K562 (cell line): ENCODE data around the gene IRS2. TPM values are rescaled to one million over a fixed set of nuclear protein-coding genes. Genes with fewer than 3 reads are reported as not detected.

Experiments used
- ATAC-seq: fragments of 200-7000 bp; cut with Tn5 transposase; 3 replicates; pipeline ENCODE4 v1.9.1; 2020; ENCODE audit warnings: moderate library complexity
- BruUV-seq: library from RNA; stranded (reverse); fragments of 400-500 nt; replicated peaks from 2 replicates; lab custom pipeline; 2021; lab: Mats Ljungman, UMichigan
- CTCF ChIA-PET: fragments of 300-600 bp; formaldehyde crosslinking; extraction: SDS; loops from one replicate; lab custom pipeline; 2021; ENCODE audit warnings: low intra/inter-chr PET ratio; lab: Yijun Ruan, JAX
- POLR2A ChIA-PET: fragments of 300-600, 350-650 bp; sonication (Branson Sonifier 250); formaldehyde crosslinking; extraction: SDS; loops from one replicate; lab custom pipeline; 2021; ENCODE audit warnings: antibody characterized with exemption, inconsistent platforms; lab: Yijun Ruan, JAX
- DNase-seq, 4 experiments: peaks; one replicate each; pipeline versions ENCODE4 v3.0.0 to v3.0.0-alpha.2; 2011 to 2018; ENCODE audit warnings: low spot score in 3 of 4, mixed read lengths in 3 of 4; ENCODE audit errors: extremely low read depth in 1 of 4
- FAIRE-seq: peaks from 2 replicates; lab custom pipeline; 2011; peaks lifted over from hg19 to GRCh38; lab: Jason Lieb, UNC
- H2AFZ ChIP-seq: 2 replicates; pipeline ENCODE4 v1.6.0; 2011; ENCODE audit warnings: low read depth, low read length, control low read depth, inconsistent platforms
- H3K27ac ChIP-seq: fragments of 200-600 bp; 3 replicates; pipeline ENCODE4 v1.8.0; 2011; ENCODE audit warnings: low read depth, mild to moderate bottlenecking, control low read depth, inconsistent platforms, low read length, moderate library complexity, mixed read lengths; ENCODE audit errors: extremely low read depth
- H3K27me3 ChIP-seq, 2 experiments: fragments of 300-600 bp in 1 of 2; 2 replicates in 1 of 2; 3 replicates in 1 of 2; pipeline versions ENCODE4 v1.6.0 to v1.8.0; 2011; ENCODE audit warnings: inconsistent platforms in 2 of 2, low read length in 2 of 2, mild to moderate bottlenecking in 1 of 2, mixed read lengths in 1 of 2, moderate library complexity in 1 of 2; ENCODE audit not compliant: control insufficient read depth in 2 of 2, insufficient read depth in 2 of 2
- H3K36me3 ChIP-seq: fragments of 300-600 bp; 3 replicates; pipeline ENCODE4 v1.8.0; 2011; ENCODE audit warnings: mild to moderate bottlenecking, low read length, inconsistent platforms; ENCODE audit not compliant: control insufficient read depth, insufficient read depth
- H3K4me1 ChIP-seq, 2 experiments: fragments of 200-600 bp in 1 of 2; replicated peaks in 1 of 2; 2 replicates in 1 of 2; 3 replicates in 1 of 2; pipeline versions ENCODE4 v1.5.1 to v1.8.0; 2011; ENCODE audit warnings: inconsistent platforms in 2 of 2, low read length in 2 of 2, mild to moderate bottlenecking in 1 of 2, mixed read lengths in 1 of 2, moderate library complexity in 1 of 2; ENCODE audit not compliant: control insufficient read depth in 2 of 2, insufficient read depth in 2 of 2
- H3K4me2 ChIP-seq: 2 replicates; pipeline ENCODE4 v1.6.1; 2011; ENCODE audit warnings: low read length, control low read depth, inconsistent platforms, mixed read lengths; ENCODE audit not compliant: insufficient read depth
- H3K4me3 ChIP-seq: fragments of 200-600 bp; sonication (generic), shearing (Covaris generic); 2 replicates; pipeline ENCODE4 v1.5.1; 2016; ENCODE audit warnings: control low read depth, inconsistent platforms
- H3K79me2 ChIP-seq: fragments of 200-600 bp; 3 replicates; pipeline ENCODE4 v1.8.0; 2011; ENCODE audit warnings: low read length, inconsistent platforms; ENCODE audit not compliant: control insufficient read depth, insufficient read depth
- H3K9ac ChIP-seq, 2 experiments: 2 replicates each; pipeline versions ENCODE4 v1.6.0 to v1.6.1; 2011; ENCODE audit warnings: low read depth in 2 of 2, low read length in 2 of 2, control low read depth in 1 of 2, inconsistent platforms in 1 of 2, mild to moderate bottlenecking in 1 of 2, mixed read lengths in 1 of 2; ENCODE audit not compliant: insufficient read depth in 1 of 2
- H3K9me1 ChIP-seq: one replicate; pipeline ENCODE4 v1.6.0; 2011; ENCODE audit warnings: inconsistent platforms, mild to moderate bottlenecking, low read length, moderate library complexity; ENCODE audit not compliant: control insufficient read depth, insufficient read depth
- H3K9me3 ChIP-seq: replicated peaks from 2 replicates; pipeline ENCODE4 v1.5.1; 2011; ENCODE audit warnings: low read depth, low read length, inconsistent platforms; ENCODE audit not compliant: control insufficient read depth, insufficient read depth
- H4K20me1 ChIP-seq: replicated peaks from 2 replicates; pipeline ENCODE4 v1.6.1; 2011; ENCODE audit warnings: low read length, inconsistent platforms, mixed read lengths; ENCODE audit not compliant: control insufficient read depth, insufficient read depth
- CHD2 ChIP-seq: IDR thresholded peaks from 2 replicates; pipeline ENCODE4 v1.6.1; 2011; ENCODE audit warnings: low read depth, low read length
- GABPB1 ChIP-seq: sonication (generic); formaldehyde crosslinking; IDR thresholded peaks from 2 replicates; pipeline ENCODE4 v1.8.0; 2022; ENCODE audit warnings: mild to moderate bottlenecking, missing genetic modification reagents
- MYBL2 ChIP-seq, 2 experiments: fragments of 450-650 bp in 1 of 2; sonication (generic) in 1 of 2; formaldehyde crosslinking in 1 of 2; IDR thresholded peaks; 2 replicates each; pipeline versions ENCODE4 v1.6.1 to v1.8.1; 2017 to 2022; ENCODE audit warnings: borderline replicate concordance in 1 of 2, inconsistent platforms in 1 of 2, low read depth in 1 of 2, mild to moderate bottlenecking in 1 of 2, missing genetic modification reagents in 1 of 2, moderate library complexity in 1 of 2
- POLR2AphosphoS2 ChIP-seq: IDR thresholded peaks from 2 replicates; pipeline ENCODE4 v1.6.1; 2012; ENCODE audit warnings: low read length, improper control_type of control experiment
- RAD51 ChIP-seq: fragments of 450-650 bp; IDR thresholded peaks from 2 replicates; pipeline ENCODE4 v1.7.1; 2016; ENCODE audit warnings: low read depth, mild to moderate bottlenecking, borderline replicate concordance
- TOE1 ChIP-seq, 2 experiments: fragments of 450-650 bp in 1 of 2; sonication (generic) in 1 of 2; formaldehyde crosslinking in 1 of 2; IDR thresholded peaks; 2 replicates each; pipeline versions ENCODE4 v1.7.1 to v1.8.0; 2016 to 2022; ENCODE audit warnings: borderline replicate concordance in 2 of 2, mild to moderate bottlenecking in 2 of 2, antibody characterized with exemption in 1 of 2, inconsistent platforms in 1 of 2, low read depth in 1 of 2, missing genetic modification reagents in 1 of 2, moderate library complexity in 1 of 2
- XRCC3 ChIP-seq: fragments of 450-650 bp; IDR thresholded peaks from 2 replicates; pipeline ENCODE4 v1.6.1; 2017; ENCODE audit warnings: mild to moderate bottlenecking, moderate library complexity
- ZNF140 ChIP-seq: fragments of 250-450 bp; sonication (Bioruptor Pico); IDR thresholded peaks from 2 replicates; pipeline ENCODE4 v1.8.0; 2021; ENCODE audit warnings: moderate library complexity, mild to moderate bottlenecking, inconsistent platforms
- ZNF239 ChIP-seq: fragments of 250-450 bp; sonication (Bioruptor Pico); IDR thresholded peaks from 2 replicates; pipeline ENCODE4 v1.4.0; 2020; ENCODE audit warnings: mild to moderate bottlenecking
- ZNF551 ChIP-seq: fragments of 250-450 bp; sonication (Bioruptor Pico); IDR thresholded peaks from 2 replicates; pipeline ENCODE4 v1.5.0; 2021; ENCODE audit warnings: mild to moderate bottlenecking, moderate library complexity
- WGBS: fragments of 100-300 bp; shearing (Covaris generic); methylation state at CpG from one replicate; pipeline ENCODE4 v1.1.6; 2016; ENCODE audit warnings: low coverage, mixed read lengths; ENCODE audit not compliant: insufficient coverage; ENCODE audit errors: missing lambda C conversion rate; 5-methylcytosine and 5-hydroxymethylcytosine counted together
- in situ Hi-C: fragments of 300-500 bp; cut with MboI; formaldehyde crosslinking; loops from 4 replicates; pipeline ENCODE4 v1.15.0; 2018; ENCODE audit warnings: inconsistent platforms, mixed read lengths
- intact Hi-C: fragments of 100-400 bp; cut with micrococcal nuclease; formaldehyde crosslinking; loops from 2 replicates; pipeline ENCODE4 v1.14.2; 2022
- polyA plus RNA-seq, 8 experiments: library from polyadenylated mRNA; depleted of rRNA in 4 of 8; stranded (reverse) in 5 of 8; unstranded in 3 of 8; fragments of >200 nt; fragmentation: Nextera tagmentation in 2 of 8; fragmentation: Illumina TruSeq in 1 of 8; extraction: Ambion mirVana in 2 of 8; extraction: Trizol in 1 of 8; gene quantifications; 2 replicates each; pipeline versions ENCODE4 v1.2.1 to v1.2.3, GENCODE V29; 2011 to 2014; ENCODE audit warnings: inconsistent platforms in 1 of 8, missing spikeins in 1 of 8
- total RNA-seq, 7 experiments: library from RNA; depleted of rRNA in 6 of 7; stranded (reverse); fragments of >200 nt in 6 of 7; fragmentation: Illumina TruSeq in 2 of 7; extraction: Trizol in 2 of 7; gene quantifications; 2 replicates each; pipeline versions ENCODE4 v1.2.1 to v1.2.3, GENCODE V29; 2011 to 2021; ENCODE audit warnings: low replicate concordance in 1 of 7
- TF ChIP-seq, protein P1 (sequence below): fragments of 450-650 bp; IDR thresholded peaks from 2 replicates; pipeline ENCODE4 v1.6.1; 2016
- TF ChIP-seq, protein P2 (sequence below): fragments of 450-650 bp; formaldehyde crosslinking; IDR thresholded peaks from 2 replicates; pipeline ENCODE4 v1.4.0; 2020; ENCODE audit warnings: mild to moderate bottlenecking, mixed read lengths
- TF ChIP-seq, protein P3 (sequence below): fragments of 450-650 bp; IDR thresholded peaks from 2 replicates; pipeline ENCODE4 v1.6.1; 2014; ENCODE audit warnings: low read depth, mild to moderate bottlenecking, moderate library complexity, borderline replicate concordance
- TF ChIP-seq, protein P4 (sequence below): sonication (generic); formaldehyde crosslinking; IDR thresholded peaks from 2 replicates; pipeline ENCODE4 v1.5.0; 2020; ENCODE audit warnings: missing genetic modification reagents
- TF ChIP-seq, protein P5 (sequence below): fragments of 250-450 bp; sonication (Bioruptor Pico); IDR thresholded peaks from 2 replicates; pipeline ENCODE4 v1.8.0; 2022; ENCODE audit warnings: moderate library complexity, mild to moderate bottlenecking, inconsistent platforms

The IRS2 gene
- total and polyA plus RNA-seq, 9 of the 15 experiments (the other 6 are each of a cell fraction or from before 2014, with no cell fraction given), result 0.36 to 4.6 (median 0.63) TPM

DNA sequence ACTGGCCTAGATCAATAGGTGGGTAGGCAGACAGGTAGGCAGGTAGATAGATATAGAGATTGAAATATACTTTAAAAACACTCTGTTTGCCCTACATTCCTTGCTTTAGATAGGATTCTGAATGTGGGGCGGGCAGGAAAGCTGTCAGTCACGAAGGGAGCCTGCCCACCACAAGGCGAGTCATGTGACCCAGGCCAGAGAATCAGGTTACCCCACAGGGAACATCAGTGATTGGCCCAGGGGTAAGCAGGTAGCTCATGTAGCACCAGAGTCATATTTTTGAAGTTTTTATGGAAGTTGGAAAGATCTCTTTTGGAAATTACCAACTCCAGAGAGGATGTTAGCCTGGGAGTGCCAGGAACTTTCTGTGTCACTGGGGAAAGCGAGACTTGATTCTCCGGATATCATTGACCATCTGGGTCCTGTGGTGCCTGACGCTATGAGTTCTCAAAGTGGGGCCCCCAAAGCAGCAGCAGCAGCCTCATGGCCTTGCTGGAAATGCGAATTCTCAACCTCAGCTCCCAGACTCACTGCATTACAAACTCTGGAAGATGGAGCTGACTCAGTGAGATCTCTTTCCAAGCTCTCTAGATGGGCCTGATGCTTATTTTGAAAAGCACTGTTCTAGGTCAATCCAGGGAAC is 60.3 kb downstream of the IRS2 start:
- FAIRE-seq, result no peak
- CTCF ChIA-PET, result no interaction called here
- TF ChIP-seq, protein P1, sequence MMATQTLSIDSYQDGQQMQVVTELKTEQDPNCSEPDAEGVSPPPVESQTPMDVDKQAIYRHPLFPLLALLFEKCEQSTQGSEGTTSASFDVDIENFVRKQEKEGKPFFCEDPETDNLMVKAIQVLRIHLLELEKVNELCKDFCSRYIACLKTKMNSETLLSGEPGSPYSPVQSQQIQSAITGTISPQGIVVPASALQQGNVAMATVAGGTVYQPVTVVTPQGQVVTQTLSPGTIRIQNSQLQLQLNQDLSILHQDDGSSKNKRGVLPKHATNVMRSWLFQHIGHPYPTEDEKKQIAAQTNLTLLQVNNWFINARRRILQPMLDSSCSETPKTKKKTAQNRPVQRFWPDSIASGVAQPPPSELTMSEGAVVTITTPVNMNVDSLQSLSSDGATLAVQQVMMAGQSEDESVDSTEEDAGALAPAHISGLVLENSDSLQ, result peak; percentile 88
- TF ChIP-seq, protein P2, sequence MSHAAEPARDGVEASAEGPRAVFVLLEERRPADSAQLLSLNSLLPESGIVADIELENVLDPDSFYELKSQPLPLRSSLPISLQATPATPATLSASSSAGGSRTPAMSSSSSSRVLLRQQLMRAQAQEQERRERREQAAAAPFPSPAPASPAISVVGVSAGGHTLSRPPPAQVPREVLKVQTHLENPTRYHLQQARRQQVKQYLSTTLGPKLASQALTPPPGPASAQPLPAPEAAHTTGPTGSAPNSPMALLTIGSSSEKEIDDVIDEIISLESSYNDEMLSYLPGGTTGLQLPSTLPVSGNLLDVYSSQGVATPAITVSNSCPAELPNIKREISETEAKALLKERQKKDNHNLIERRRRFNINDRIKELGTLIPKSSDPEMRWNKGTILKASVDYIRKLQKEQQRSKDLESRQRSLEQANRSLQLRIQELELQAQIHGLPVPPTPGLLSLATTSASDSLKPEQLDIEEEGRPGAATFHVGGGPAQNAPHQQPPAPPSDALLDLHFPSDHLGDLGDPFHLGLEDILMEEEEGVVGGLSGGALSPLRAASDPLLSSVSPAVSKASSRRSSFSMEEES (CRISPR knock-in tag), result peak; percentile 62
- TF ChIP-seq ZNF551 (CRISPR knock-in tag) (no peak), TOE1 (IDR thresholded peaks at IDR 0.05; ENCODE audit: borderline replicate concordance) (peak; percentile 35; the same call in 1 of the 2 replicates), TOE1 (CRISPR knock-in tag; IDR thresholded peaks at IDR 0.05; ENCODE audit: borderline replicate concordance, low read depth) (no peak), ZNF239 (CRISPR knock-in tag) (no peak), ZNF140 (no peak), CHD2 (no peak), MYBL2 (IDR thresholded peaks at IDR 0.05; ENCODE audit: low read depth) (no peak), MYBL2 (CRISPR knock-in tag; IDR thresholded peaks at IDR 0.05; ENCODE audit: borderline replicate concordance) (no peak), RAD51 (peak; percentile 61; the same call in 1 of the 2 replicates), GABPB1 (no peak), XRCC3 (no peak), POLR2AphosphoS2 (no peak)
- TF ChIP-seq, protein P3, sequence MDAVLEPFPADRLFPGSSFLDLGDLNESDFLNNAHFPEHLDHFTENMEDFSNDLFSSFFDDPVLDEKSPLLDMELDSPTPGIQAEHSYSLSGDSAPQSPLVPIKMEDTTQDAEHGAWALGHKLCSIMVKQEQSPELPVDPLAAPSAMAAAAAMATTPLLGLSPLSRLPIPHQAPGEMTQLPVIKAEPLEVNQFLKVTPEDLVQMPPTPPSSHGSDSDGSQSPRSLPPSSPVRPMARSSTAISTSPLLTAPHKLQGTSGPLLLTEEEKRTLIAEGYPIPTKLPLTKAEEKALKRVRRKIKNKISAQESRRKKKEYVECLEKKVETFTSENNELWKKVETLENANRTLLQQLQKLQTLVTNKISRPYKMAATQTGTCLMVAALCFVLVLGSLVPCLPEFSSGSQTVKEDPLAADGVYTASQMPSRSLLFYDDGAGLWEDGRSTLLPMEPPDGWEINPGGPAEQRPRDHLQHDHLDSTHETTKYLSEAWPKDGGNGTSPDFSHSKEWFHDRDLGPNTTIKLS, result no peak
- TF ChIP-seq, protein P4, sequence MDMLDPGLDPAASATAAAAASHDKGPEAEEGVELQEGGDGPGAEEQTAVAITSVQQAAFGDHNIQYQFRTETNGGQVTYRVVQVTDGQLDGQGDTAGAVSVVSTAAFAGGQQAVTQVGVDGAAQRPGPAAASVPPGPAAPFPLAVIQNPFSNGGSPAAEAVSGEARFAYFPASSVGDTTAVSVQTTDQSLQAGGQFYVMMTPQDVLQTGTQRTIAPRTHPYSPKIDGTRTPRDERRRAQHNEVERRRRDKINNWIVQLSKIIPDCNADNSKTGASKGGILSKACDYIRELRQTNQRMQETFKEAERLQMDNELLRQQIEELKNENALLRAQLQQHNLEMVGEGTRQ (CRISPR knock-in tag), result peak; percentile 64
- TF ChIP-seq, protein P5, sequence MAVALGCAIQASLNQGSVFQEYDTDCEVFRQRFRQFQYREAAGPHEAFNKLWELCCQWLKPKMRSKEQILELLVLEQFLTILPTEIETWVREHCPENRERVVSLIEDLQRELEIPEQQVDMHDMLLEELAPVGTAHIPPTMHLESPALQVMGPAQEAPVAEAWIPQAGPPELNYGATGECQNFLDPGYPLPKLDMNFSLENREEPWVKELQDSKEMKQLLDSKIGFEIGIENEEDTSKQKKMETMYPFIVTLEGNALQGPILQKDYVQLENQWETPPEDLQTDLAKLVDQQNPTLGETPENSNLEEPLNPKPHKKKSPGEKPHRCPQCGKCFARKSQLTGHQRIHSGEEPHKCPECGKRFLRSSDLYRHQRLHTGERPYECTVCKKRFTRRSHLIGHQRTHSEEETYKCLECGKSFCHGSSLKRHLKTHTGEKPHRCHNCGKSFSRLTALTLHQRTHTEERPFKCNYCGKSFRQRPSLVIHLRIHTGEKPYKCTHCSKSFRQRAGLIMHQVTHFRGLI (CRISPR knock-in tag), result no peak

More for the DNA sequence above, 60.3 kb downstream of the IRS2 start:
- H2AFZ ChIP-seq, result no peak overlapping the region
- no peaks in the 10 kb centered on the region for H4K20me1 ChIP-seq
- BruUV-seq, result no TSS peak
- no peak overlapping the region for H3K4me3 ChIP-seq
- no peak overlapping the region for H3K4me2 ChIP-seq
- H3K4me1 ChIP-seq, result no peaks in the 10 kb centered on the region; a peak in 3 of 5 replicates
- H3K27ac ChIP-seq, result no peak overlapping the region
- 29% methylated on average over 7 of the region's 7 CpGs for WGBS
- no peaks in the 10 kb centered on the region for H3K9me1 ChIP-seq
- in situ Hi-C loops, result no loop called here
- H3K36me3 ChIP-seq, result no peaks in the 10 kb centered on the region
- no peaks in the 10 kb centered on the region for H3K9me3 ChIP-seq
- DNase-seq (no peak), ATAC-seq (peak; percentile 79)
- no peak overlapping the region for H3K9ac ChIP-seq
- POLR2A ChIA-PET, result no interaction called here
- no peaks in the 10 kb centered on the region for H3K79me2 ChIP-seq
- intact Hi-C loops, result no loop called here
- H3K27me3 ChIP-seq, result peaks cover 2 to 30% of the 10 kb centered on the region in 2 experiments; a peak in 4 of 5 replicates
